SU-DHL-6 (cell line): Measurements from ENCODE around the gene CAMSAP1.

Experiments
- CTCF ChIP-seq: fragments of 200-600 bp; sonication (generic); IDR thresholded peaks from one replicate; pipeline ENCODE4 v1.5.1; 2017; ENCODE audit warnings: antibody characterized with exemption, mild to moderate bottlenecking, low read length, moderate library complexity; ENCODE audit not compliant: insufficient read depth, poor library complexity, severe bottlenecking
- EZH2phosphoT487 ChIP-seq: fragments of 200-600 bp; sonication (generic), shearing (Covaris generic); conservative IDR thresholded peaks from 2 replicates; pipeline ENCODE4 v1.6.1; 2018; ENCODE audit warnings: mild to moderate bottlenecking, antibody characterized with exemption, low read length, moderate library complexity, mixed read lengths

GRCh38 chr9:135908093-135908753, 877 bp upstream of the CAMSAP1 start:
- TF ChIP-seq CTCF (no peak), EZH2phosphoT487 (no peak)
